ENCODE measurements around the gene RILPL2. TPM values are rescaled to one million over a fixed set of nuclear protein-coding genes. Genes with fewer than 3 reads are reported as not detected.

RILPL2 gene
- total and polyA plus RNA-seq, 9 of the 15 experiments (the other 6 are each of a cell fraction or from before 2014, with no cell fraction given), result 0.61 to 5.8 (median 4.3) TPM

DNA sequence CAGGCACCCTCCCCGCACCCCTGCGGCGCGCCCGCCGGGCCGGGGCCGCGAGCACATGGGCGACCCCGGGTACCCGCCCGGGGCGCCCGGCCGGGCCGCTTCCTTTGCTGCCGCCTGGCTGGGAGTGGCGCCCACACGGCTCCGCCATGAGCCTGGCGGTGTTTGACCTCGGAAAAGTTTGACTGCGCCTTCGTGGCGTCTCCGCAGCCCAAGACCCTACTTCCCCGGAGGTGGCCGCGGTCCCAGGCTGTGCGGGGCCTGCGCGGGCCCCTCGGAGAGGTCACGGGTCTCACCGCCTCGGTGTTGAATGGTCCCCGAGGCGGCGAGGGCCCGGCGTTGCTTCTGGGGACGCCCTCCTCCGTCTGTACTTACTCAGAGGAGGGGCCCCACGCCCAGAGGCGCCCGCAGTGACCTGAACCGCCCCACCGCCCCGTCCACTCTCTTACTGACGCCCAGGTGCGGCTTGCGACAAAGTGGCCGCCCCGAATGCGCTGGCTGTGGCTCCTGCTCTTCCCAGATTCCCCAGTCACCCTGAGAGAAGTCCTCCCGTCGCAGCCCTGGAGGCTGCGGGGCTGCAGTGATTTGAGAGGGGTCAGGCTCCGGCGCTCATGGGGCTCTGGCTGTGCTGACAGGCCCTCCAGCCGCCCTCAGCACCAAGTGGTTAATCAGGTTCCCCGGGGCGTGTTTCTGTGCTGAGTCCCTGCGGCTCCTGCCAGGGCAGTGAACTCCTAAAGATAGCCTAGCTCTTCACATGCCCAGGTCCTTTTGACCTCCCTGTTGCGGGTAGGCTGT is 46.7 kb downstream of the RILPL2 start (continued):
- no peak for TF ChIP-seq ZNF778 (CRISPR knock-in tag; IDR thresholded peaks at IDR 0.05)
- no peak for TF ChIP-seq LARP7 (IDR thresholded peaks at IDR 0.05)
- 0 out of 2 replicates have a peak, but pooled peaks have one; percentile 39 for TF ChIP-seq HMGXB4 (CRISPR knock-in tag; IDR thresholded peaks at IDR 0.05)
- TF ChIP-seq ZNF445 (CRISPR knock-in tag; IDR thresholded peaks at IDR 0.05; ENCODE audit: low read depth), result no peak
- TF ChIP-seq HEY1 (CRISPR knock-in tag; IDR thresholded peaks at IDR 0.05; ENCODE audit: borderline replicate concordance), result no peak
- 0 out of 4 replicates have a peak, but pooled peaks of 1 of the 2 experiments have one; percentile 10 for TF ChIP-seq MNT (conservative IDR thresholded peaks at IDR 0.05)
- TF ChIP-seq, protein P1, sequence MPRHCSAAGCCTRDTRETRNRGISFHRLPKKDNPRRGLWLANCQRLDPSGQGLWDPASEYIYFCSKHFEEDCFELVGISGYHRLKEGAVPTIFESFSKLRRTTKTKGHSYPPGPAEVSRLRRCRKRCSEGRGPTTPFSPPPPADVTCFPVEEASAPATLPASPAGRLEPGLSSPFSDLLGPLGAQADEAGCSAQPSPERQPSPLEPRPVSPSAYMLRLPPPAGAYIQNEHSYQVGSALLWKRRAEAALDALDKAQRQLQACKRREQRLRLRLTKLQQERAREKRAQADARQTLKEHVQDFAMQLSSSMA (CRISPR knock-in tag; IDR thresholded peaks at IDR 0.05), result no peak
- TF ChIP-seq CC2D1A (IDR thresholded peaks at IDR 0.05), result no peak
- no peak for TF ChIP-seq SETDB1 (IDR thresholded peaks at IDR 0.05; ENCODE audit: low read length)
- TF ChIP-seq NR2C1 (IDR thresholded peaks at IDR 0.05), result no peak
- no peak for TF ChIP-seq NR2C1 (tag; IDR thresholded peaks at IDR 0.05)
- TF ChIP-seq PCBP2 (IDR thresholded peaks at IDR 0.05; ENCODE audit: low read depth, low read length, poor library complexity, severe bottlenecking), result no peak
- TF ChIP-seq, protein P2, sequence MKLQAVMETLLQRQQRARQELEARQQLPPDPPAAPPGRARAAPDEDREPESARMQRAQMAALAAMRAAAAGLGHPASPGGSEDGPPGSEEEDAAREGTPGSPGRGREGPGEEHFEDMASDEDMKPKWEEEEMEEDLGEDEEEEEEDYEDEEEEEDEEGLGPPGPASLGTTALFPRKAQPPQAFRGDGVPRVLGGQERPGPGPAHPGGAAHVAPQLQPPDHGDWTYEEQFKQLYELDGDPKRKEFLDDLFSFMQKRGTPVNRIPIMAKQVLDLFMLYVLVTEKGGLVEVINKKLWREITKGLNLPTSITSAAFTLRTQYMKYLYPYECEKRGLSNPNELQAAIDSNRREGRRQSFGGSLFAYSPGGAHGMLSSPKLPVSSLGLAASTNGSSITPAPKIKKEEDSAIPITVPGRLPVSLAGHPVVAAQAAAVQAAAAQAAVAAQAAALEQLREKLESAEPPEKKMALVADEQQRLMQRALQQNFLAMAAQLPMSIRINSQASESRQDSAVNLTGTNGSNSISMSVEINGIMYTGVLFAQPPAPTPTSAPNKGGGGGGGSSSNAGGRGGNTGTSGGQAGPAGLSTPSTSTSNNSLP (IDR thresholded peaks at IDR 0.05; ENCODE audit: borderline replicate concordance, low read depth, low read length), result no peak
- no peak for TF ChIP-seq U2AF1 (optimal IDR thresholded peaks at IDR 0.05; ENCODE audit: low read depth, low read length)
- TF ChIP-seq GABPB2 (CRISPR knock-in tag; conservative IDR thresholded peaks at IDR 0.05), result no peak
- no peak for TF ChIP-seq COPS2 (conservative IDR thresholded peaks at IDR 0.05)
- TF ChIP-seq ZNF57 (CRISPR knock-in tag; IDR thresholded peaks at IDR 0.05), result no peak
- no peak for TF ChIP-seq MYBL2 (IDR thresholded peaks at IDR 0.05; ENCODE audit: low read depth)
- TF ChIP-seq MYBL2 (CRISPR knock-in tag; IDR thresholded peaks at IDR 0.05; ENCODE audit: borderline replicate concordance), result no peak
- TF ChIP-seq MCM7 (IDR thresholded peaks at IDR 0.05), result no peak
- TF ChIP-seq, protein P3, sequence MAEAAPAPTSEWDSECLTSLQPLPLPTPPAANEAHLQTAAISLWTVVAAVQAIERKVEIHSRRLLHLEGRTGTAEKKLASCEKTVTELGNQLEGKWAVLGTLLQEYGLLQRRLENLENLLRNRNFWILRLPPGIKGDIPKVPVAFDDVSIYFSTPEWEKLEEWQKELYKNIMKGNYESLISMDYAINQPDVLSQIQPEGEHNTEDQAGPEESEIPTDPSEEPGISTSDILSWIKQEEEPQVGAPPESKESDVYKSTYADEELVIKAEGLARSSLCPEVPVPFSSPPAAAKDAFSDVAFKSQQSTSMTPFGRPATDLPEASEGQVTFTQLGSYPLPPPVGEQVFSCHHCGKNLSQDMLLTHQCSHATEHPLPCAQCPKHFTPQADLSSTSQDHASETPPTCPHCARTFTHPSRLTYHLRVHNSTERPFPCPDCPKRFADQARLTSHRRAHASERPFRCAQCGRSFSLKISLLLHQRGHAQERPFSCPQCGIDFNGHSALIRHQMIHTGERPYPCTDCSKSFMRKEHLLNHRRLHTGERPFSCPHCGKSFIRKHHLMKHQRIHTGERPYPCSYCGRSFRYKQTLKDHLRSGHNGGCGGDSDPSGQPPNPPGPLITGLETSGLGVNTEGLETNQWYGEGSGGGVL (CRISPR knock-in tag; IDR thresholded peaks at IDR 0.05), result no peak
- no peak for TF ChIP-seq CHD2 (IDR thresholded peaks at IDR 0.05; ENCODE audit: low read depth, low read length)

Measured in K562 (cell line).